Esophagus muscularis mucosa (tissue), 4 donors: ENCODE results near the gene PRPF4. TPM values are rescaled to one million over a fixed set of nuclear protein-coding genes. Genes with fewer than 3 reads are reported as not detected.

ENCODE experiments used
- DNase-seq: peaks from one replicate; pipeline ENCODE4 v3.0.0-alpha.2; 2017; ENCODE audit errors: extremely low spot score
- H3K27ac ChIP-seq, 4 donors: fragments of 200-600 bp; sonication (generic); replicated peaks in 1 of 4; 1 replicate in 3 of 4; 2 replicates in 1 of 4; pipeline ENCODE4 v1.5.1; 2016 to 2019; ENCODE audit warnings: mild to moderate bottlenecking in 1 of 4
- H3K27me3 ChIP-seq, 4 donors: fragments of 200-600 bp; sonication (generic); one replicate each; pipeline versions ENCODE4 v1.5.1 to v1.6.0; 2016 to 2019
- H3K36me3 ChIP-seq, 4 donors: fragments of 200-600 bp; sonication (generic); one replicate each; pipeline ENCODE4 v1.5.1; 2016 to 2019
- H3K4me1 ChIP-seq, 4 donors: fragments of 200-600 bp; sonication (generic); one replicate each; pipeline ENCODE4 v1.5.1; 2016 to 2019
- H3K4me3 ChIP-seq, 4 donors: fragments of 200-600 bp; sonication (generic); 1 replicate in 2 of 4; 2 replicates in 2 of 4; pipeline ENCODE4 v1.5.1; 2016 to 2019; ENCODE audit warnings: mild to moderate bottlenecking in 4 of 4, moderate library complexity in 1 of 4
- H3K9me3 ChIP-seq, 4 donors: fragments of 200-600 bp; sonication (generic); 1 replicate in 3 of 4; 2 replicates in 1 of 4; pipeline ENCODE4 v1.5.1; 2016 to 2019
- EP300 ChIP-seq: sonication (generic); formaldehyde crosslinking; IDR thresholded peaks from one replicate; pipeline ENCODE4 v1.6.1; 2017; ENCODE audit warnings: antibody characterized with exemption
- POLR2A ChIP-seq: fragments of 450-650 bp; IDR thresholded peaks from one replicate; pipeline ENCODE4 v1.6.1; 2017; ENCODE audit warnings: antibody characterized with exemption, moderate library complexity, mild to moderate bottlenecking, low read depth
- POLR2AphosphoS5 ChIP-seq, 2 donors: sonication (generic); formaldehyde crosslinking; IDR thresholded peaks; one replicate each; pipeline ENCODE4 v1.6.1; 2017; ENCODE audit warnings: antibody characterized with exemption in 2 of 2
- WGBS: methylation state at CpG from one replicate; pipeline ENCODE4 v1.1.5; 2018; 5-methylcytosine and 5-hydroxymethylcytosine counted together
- intact Hi-C: fragments of 100-400 bp; cut with DNase I; formaldehyde crosslinking; loops from one replicate; pipeline ENCODE4 v1.15.1; 2023
- total RNA-seq, 4 donors: library from RNA; depleted of rRNA; stranded (reverse); fragments of >200 nt; gene quantifications; one replicate each; pipeline versions ENCODE4 v1.1.0 to v1.2.1, GENCODE V29; 2016
- TF ChIP-seq, protein P1 (sequence below), 3 experiments: fragments of 200-600 bp in 2 of 3; fragments of 450-650 bp in 1 of 3; sonication (generic) in 2 of 3; IDR thresholded peaks; one replicate each; pipeline ENCODE4 v1.5.1; 2017 to 2019; ENCODE audit warnings: antibody characterized with exemption in 3 of 3, mild to moderate bottlenecking in 2 of 3, moderate library complexity in 1 of 3

PRPF4 gene
- total RNA-seq, 4 donors from 2014 or later: 12.0 to 18.1 (median 16.3) TPM

DNA sequence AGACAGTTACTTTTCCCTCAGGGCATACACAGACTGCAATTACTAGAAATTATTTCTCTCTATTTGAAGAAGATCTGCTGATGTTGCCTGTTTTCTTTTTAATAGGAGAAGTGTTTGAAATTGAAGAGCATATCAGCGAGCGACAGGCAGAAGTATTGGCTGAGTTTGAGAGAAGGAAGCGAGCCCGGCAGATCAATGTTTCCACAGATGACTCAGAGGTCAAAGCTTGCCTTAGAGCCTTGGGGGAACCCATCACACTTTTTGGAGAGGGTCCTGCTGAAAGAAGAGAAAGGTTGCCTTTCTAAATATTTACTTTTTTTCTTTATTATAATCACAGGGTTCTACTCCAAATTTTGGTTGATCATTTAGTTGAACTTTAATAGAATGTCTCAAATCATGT, 3.4 kb downstream of the PRPF4 start:
- Histone ChIP-seq H3K36me3 (peaks cover 41 to 73% (median 62%) of the 10 kb centered on the region in 4 donors), H3K4me3 (no peak overlapping the region), H3K27me3 (no peaks in the 10 kb centered on the region), H3K9me3 (no peaks in the 10 kb centered on the region), H3K4me1 (peaks cover 24 to 37% (median 32%) of the 10 kb centered on the region in 4 donors), H3K27ac (no peak overlapping the region)
- TF ChIP-seq POLR2AphosphoS5 (IDR thresholded peaks at IDR 0.05): no peak
- no peak for TF ChIP-seq POLR2A
- TF ChIP-seq, protein P1, sequence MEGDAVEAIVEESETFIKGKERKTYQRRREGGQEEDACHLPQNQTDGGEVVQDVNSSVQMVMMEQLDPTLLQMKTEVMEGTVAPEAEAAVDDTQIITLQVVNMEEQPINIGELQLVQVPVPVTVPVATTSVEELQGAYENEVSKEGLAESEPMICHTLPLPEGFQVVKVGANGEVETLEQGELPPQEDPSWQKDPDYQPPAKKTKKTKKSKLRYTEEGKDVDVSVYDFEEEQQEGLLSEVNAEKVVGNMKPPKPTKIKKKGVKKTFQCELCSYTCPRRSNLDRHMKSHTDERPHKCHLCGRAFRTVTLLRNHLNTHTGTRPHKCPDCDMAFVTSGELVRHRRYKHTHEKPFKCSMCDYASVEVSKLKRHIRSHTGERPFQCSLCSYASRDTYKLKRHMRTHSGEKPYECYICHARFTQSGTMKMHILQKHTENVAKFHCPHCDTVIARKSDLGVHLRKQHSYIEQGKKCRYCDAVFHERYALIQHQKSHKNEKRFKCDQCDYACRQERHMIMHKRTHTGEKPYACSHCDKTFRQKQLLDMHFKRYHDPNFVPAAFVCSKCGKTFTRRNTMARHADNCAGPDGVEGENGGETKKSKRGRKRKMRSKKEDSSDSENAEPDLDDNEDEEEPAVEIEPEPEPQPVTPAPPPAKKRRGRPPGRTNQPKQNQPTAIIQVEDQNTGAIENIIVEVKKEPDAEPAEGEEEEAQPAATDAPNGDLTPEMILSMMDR (IDR thresholded peaks at IDR 0.05): no peak
- TF ChIP-seq EP300: no peak
- no peak for DNase-seq
- WGBS: 92% methylated on average over 4 of the region's 4 CpGs
- intact Hi-C loops: no loop called here

DNA sequence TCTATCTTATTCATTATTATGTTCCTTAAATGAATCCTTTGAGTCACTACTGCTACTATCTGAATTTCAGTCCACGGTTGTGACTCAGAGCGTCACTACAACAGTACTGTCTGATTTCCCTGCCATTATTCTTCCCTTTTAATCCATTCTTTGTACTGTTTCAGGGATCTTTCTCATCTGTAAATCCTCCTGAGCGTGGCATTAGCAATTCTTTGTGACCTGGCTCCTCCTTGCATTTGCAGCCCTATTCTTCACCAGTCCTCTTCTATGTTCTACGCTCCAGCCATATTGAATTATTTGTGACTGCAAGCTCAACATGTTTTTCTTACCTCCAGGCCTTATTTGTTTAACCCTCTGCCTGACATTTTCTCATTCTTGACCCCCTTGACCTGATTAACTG, 5.9 kb downstream of the PRPF4 start:
- no peaks in the 10 kb centered on the region for H3K27me3 ChIP-seq
- no peaks in the 10 kb centered on the region for H3K9me3 ChIP-seq
- H3K4me3 ChIP-seq: no peak overlapping the region
- intact Hi-C loops: no loop called here
- peaks cover 65 to 98% (median 85%) of the 10 kb centered on the region in 4 donors for H3K36me3 ChIP-seq
- over 99% methylated on average over 4 of the region's 4 CpGs for WGBS
- no peak for TF ChIP-seq POLR2A
- TF ChIP-seq, protein P1 (IDR thresholded peaks at IDR 0.05): no peak
- TF ChIP-seq POLR2AphosphoS5 (IDR thresholded peaks at IDR 0.05): no peak
- no peak for TF ChIP-seq EP300
- H3K4me1 ChIP-seq: peaks cover 10 to 21% (median 19%) of the 10 kb centered on the region in 4 donors
- no peak overlapping the region for H3K27ac ChIP-seq
- no peak for DNase-seq

DNA sequence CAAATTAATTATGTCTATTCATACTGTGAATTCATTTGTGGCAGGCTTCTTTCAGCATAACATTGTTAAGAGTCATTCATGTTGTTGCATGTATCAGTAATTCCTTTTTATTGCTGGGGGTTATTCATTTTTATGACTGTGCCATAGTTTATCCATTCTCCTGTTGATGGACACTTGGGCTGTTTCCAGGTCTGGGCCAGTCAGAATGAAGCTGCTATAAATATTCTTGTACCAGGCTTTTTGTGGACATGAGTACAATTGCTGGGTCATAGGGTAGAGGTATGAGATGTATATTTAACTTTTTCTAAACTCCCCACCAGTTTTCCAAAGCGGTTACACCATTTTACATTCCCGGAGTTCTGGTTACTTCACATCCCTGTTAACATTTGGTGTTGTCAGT, 13.6 kb downstream of the PRPF4 start:
- Histone ChIP-seq H3K9me3 (no peaks in the 10 kb centered on the region), H3K27me3 (no peaks in the 10 kb centered on the region), H3K36me3 (peaks cover 80 to 99% (median 92%) of the 10 kb centered on the region in 4 donors), H3K4me1 (no peaks in the 10 kb centered on the region), H3K4me3 (no peak overlapping the region), H3K27ac (no peak overlapping the region)
- WGBS: 84% methylated on average over 2 of the region's 2 CpGs
- TF ChIP-seq EP300 (no peak), POLR2AphosphoS5 (IDR thresholded peaks at IDR 0.05) (no peak), POLR2A (no peak)
- TF ChIP-seq, protein P1 (IDR thresholded peaks at IDR 0.05): no peak
- no peak for DNase-seq
- intact Hi-C loops: no loop called here

DNA sequence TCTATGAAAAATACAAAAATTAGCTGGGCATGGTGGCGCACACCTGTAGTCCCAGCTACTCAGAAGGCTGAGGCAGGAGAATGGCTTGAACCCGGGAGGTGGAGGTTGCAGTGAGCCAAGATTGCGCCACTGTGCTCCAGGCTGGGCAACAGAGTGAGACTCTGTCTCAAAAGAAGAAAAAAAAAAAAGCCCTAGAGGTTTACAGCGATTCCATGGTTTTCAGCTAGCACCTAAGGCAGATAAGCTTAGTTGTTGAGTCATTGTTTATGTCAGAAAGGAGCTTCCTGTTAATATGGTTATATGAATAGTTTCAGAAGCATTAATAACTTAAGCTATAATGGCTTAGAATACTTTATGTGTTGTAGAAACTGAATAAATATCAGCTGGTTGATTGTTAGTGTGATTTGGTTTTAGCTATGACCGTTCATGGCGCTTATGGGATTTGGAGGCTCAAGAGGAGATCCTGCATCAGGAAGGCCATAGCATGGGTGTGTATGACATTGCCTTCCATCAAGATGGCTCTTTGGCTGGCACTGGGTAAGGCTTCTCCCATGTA, 14.7 kb downstream of the PRPF4 start:
- intact Hi-C loops: no loop called here
- peaks cover 69 to 91% (median 81%) of the 10 kb centered on the region in 4 donors for H3K36me3 ChIP-seq
- DNase-seq: no peak
- no peaks in the 10 kb centered on the region for H3K4me1 ChIP-seq
- H3K27me3 ChIP-seq: no peaks in the 10 kb centered on the region
- no peak overlapping the region for H3K4me3 ChIP-seq
- H3K27ac ChIP-seq: no peak overlapping the region
- no peaks in the 10 kb centered on the region for H3K9me3 ChIP-seq
- no peak for TF ChIP-seq POLR2A
- TF ChIP-seq, protein P1 (IDR thresholded peaks at IDR 0.05): no peak
- TF ChIP-seq POLR2AphosphoS5 (IDR thresholded peaks at IDR 0.05): no peak
- no peak for TF ChIP-seq EP300
- 93% methylated on average over 6 of the region's 6 CpGs for WGBS
